ENCODE measurements around the gene KLHDC7B. TPM values are rescaled to one million over a fixed set of nuclear protein-coding genes. Genes with fewer than 3 reads are reported as not detected.

The KLHDC7B gene
- total and polyA plus RNA-seq, 2 of the 13 experiments (the other 11 are each of a cell fraction or from before 2014, with no cell fraction given) = 0.11 TPM; not detected in 1

GRCh38 chr22:50562523-50563412 is 17.1 kb downstream of the KLHDC7B start, which contains the start of gene SYCE3 (continued):
- TF ChIP-seq TARDBP (CRISPR knock-in tag; IDR thresholded peaks at IDR 0.05) (peak; percentile 54; the same call in 1 of the 2 replicates), TCF7 (IDR thresholded peaks at IDR 0.05; ENCODE audit: low read depth) (no peak), ZNF605 (CRISPR knock-in tag; IDR thresholded peaks at IDR 0.05) (no peak), TMF1 (CRISPR knock-in tag; IDR thresholded peaks at IDR 0.05; ENCODE audit: low read depth) (no peak), ZBTB1 (CRISPR knock-in tag; IDR thresholded peaks at IDR 0.05; ENCODE audit: borderline replicate concordance) (no peak), TCF7L2 (IDR thresholded peaks at IDR 0.05; ENCODE audit: low read depth, low read length) (no peak), THAP8 (CRISPR knock-in tag; IDR thresholded peaks at IDR 0.05; ENCODE audit: borderline replicate concordance) (no peak), ZNF781 (CRISPR knock-in tag; IDR thresholded peaks at IDR 0.05; ENCODE audit: borderline replicate concordance, not compliant biosample characterization) (no peak), JUN (CRISPR knock-in tag; IDR thresholded peaks at IDR 0.05) (no peak), EZH2 (conservative IDR thresholded peaks at IDR 0.05; ENCODE audit: low read depth, low read length) (no peak), GATA4 (IDR thresholded peaks at IDR 0.05; ENCODE audit: borderline replicate concordance, low read depth) (no peak), MTF2 (CRISPR knock-in tag; IDR thresholded peaks at IDR 0.05; ENCODE audit: borderline replicate concordance) (no peak), RFX1 (IDR thresholded peaks at IDR 0.05) (no peak), GABPB1 (CRISPR knock-in tag; IDR thresholded peaks at IDR 0.05) (peak; percentile 95), ZNF274 (CRISPR knock-in tag; IDR thresholded peaks at IDR 0.05) (no peak), TBP (CRISPR knock-in tag; IDR thresholded peaks at IDR 0.05) (no peak), ZSCAN29 (CRISPR knock-in tag; conservative IDR thresholded peaks at IDR 0.05) (no peak), ZNF275 (CRISPR knock-in tag; IDR thresholded peaks at IDR 0.05; ENCODE audit: borderline replicate concordance) (no peak), ZNF335 (CRISPR knock-in tag; IDR thresholded peaks at IDR 0.05) (no peak), JARID2 (CRISPR knock-in tag; IDR thresholded peaks at IDR 0.05; ENCODE audit: insufficient replicate concordance) (peak; percentile 20), ZNF660 (CRISPR knock-in tag; IDR thresholded peaks at IDR 0.05; ENCODE audit: borderline replicate concordance, low read depth) (no peak), PTBP1 (IDR thresholded peaks at IDR 0.05; ENCODE audit: low read depth, low read length, poor library complexity, severe bottlenecking) (no peak), NCOA2 (CRISPR knock-in tag; IDR thresholded peaks at IDR 0.05) (no peak), RFXANK (CRISPR knock-in tag; IDR thresholded peaks at IDR 0.05) (0 out of 2 replicates have a peak, but pooled peaks have one; percentile 42), ZNF503 (CRISPR knock-in tag; IDR thresholded peaks at IDR 0.05) (no peak)
- TF ChIP-seq, protein P1, sequence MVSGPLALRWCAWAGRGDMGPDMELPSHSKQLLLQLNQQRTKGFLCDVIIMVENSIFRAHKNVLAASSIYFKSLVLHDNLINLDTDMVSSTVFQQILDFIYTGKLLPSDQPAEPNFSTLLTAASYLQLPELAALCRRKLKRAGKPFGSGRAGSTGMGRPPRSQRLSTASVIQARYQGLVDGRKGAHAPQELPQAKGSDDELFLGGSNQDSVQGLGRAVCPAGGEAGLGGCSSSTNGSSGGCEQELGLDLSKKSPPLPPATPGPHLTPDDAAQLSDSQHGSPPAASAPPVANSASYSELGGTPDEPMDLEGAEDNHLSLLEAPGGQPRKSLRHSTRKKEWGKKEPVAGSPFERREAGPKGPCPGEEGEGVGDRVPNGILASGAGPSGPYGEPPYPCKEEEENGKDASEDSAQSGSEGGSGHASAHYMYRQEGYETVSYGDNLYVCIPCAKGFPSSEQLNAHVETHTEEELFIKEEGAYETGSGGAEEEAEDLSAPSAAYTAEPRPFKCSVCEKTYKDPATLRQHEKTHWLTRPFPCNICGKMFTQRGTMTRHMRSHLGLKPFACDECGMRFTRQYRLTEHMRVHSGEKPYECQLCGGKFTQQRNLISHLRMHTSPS (CRISPR knock-in tag; IDR thresholded peaks at IDR 0.05; ENCODE audit: low read depth) = no peak
